Liver (tissue), 9 donors: ENCODE measurements around the gene NAV2. TPM values are rescaled to one million over a fixed set of nuclear protein-coding genes. Genes with fewer than 3 reads are reported as not detected.

ENCODE experiments used
- DNase-seq: peaks from one replicate; pipeline ENCODE4 v3.0.0-alpha.2; 2017; ENCODE audit warnings: low spot score
- H3K27ac ChIP-seq, 2 donors: one replicate each; pipeline ENCODE4 v1.7.0; 2013; ENCODE audit warnings: inconsistent platforms in 2 of 2, low read length in 2 of 2, control low read depth in 1 of 2, low read depth in 1 of 2, mild to moderate bottlenecking in 1 of 2
- H3K27me3 ChIP-seq, 4 donors: one replicate each; pipeline versions ENCODE4 v1.6.1 to v1.7.0; 2013; ENCODE audit warnings: low read length in 3 of 4, inconsistent platforms in 1 of 4, mild to moderate bottlenecking in 1 of 4, moderate library complexity in 1 of 4; ENCODE audit not compliant: control insufficient read depth in 4 of 4, insufficient read depth in 4 of 4
- H3K36me3 ChIP-seq, 4 donors: one replicate each; pipeline versions ENCODE4 v1.6.1 to v1.7.0; 2013; ENCODE audit warnings: low read length in 3 of 4, mild to moderate bottlenecking in 3 of 4, low read depth in 1 of 4, moderate library complexity in 1 of 4; ENCODE audit not compliant: control insufficient read depth in 4 of 4, insufficient read depth in 3 of 4
- H3K4me1 ChIP-seq, 4 donors: one replicate each; pipeline versions ENCODE4 v1.6.1 to v1.7.0; 2013; ENCODE audit warnings: low read length in 3 of 4, mild to moderate bottlenecking in 3 of 4, moderate library complexity in 1 of 4; ENCODE audit not compliant: control insufficient read depth in 4 of 4, insufficient read depth in 4 of 4
- H3K4me3 ChIP-seq, 3 donors: one replicate each; pipeline versions ENCODE4 v1.6.1 to v1.7.0; 2013; ENCODE audit warnings: low read length in 3 of 3, control low read depth in 1 of 3, low read depth in 1 of 3, mild to moderate bottlenecking in 1 of 3
- H3K9ac ChIP-seq, 2 donors: one replicate each; pipeline ENCODE4 v1.7.0; 2013; ENCODE audit warnings: low read length in 2 of 2, mild to moderate bottlenecking in 2 of 2, moderate library complexity in 2 of 2, control low read depth in 1 of 2, low read depth in 1 of 2
- H3K9me3 ChIP-seq, 4 donors: one replicate each; pipeline versions ENCODE4 v1.6.1 to v1.7.0; 2013; ENCODE audit warnings: low read length in 3 of 4; ENCODE audit not compliant: control insufficient read depth in 4 of 4
- EGR1 ChIP-seq, 2 donors: IDR thresholded peaks; 2 replicates each; pipeline ENCODE4 v1.6.1; 2016 to 2018; ENCODE audit warnings: antibody characterized with exemption in 2 of 2, low read depth in 2 of 2
- FOXA1 ChIP-seq: IDR thresholded peaks from 2 replicates; pipeline ENCODE4 v1.6.1; 2016; ENCODE audit warnings: antibody characterized with exemption
- FOXA2 ChIP-seq: IDR thresholded peaks from 2 replicates; pipeline ENCODE4 v1.6.1; 2016; ENCODE audit warnings: antibody characterized with exemption
- GABPA ChIP-seq, 2 donors: IDR thresholded peaks in 1 of 2; conservative IDR thresholded peaks in 1 of 2; 2 replicates each; pipeline ENCODE4 v1.6.1; 2016; ENCODE audit warnings: antibody characterized with exemption in 2 of 2, mild to moderate bottlenecking in 1 of 2, moderate library complexity in 1 of 2
- HNF4A ChIP-seq, 2 donors: conservative IDR thresholded peaks; 2 replicates each; pipeline ENCODE4 v1.6.1; 2016; ENCODE audit warnings: antibody characterized with exemption in 2 of 2, mild to moderate bottlenecking in 2 of 2
- HNF4G ChIP-seq: IDR thresholded peaks from 2 replicates; pipeline ENCODE4 v1.6.1; 2016; ENCODE audit warnings: antibody characterized with exemption
- JUND ChIP-seq, 2 donors: IDR thresholded peaks; 2 replicates each; pipeline ENCODE4 v1.6.1; 2016; ENCODE audit warnings: antibody characterized with exemption in 2 of 2
- NR2F2 ChIP-seq: IDR thresholded peaks from 2 replicates; pipeline ENCODE4 v1.6.1; 2016; ENCODE audit warnings: antibody characterized with exemption
- RAD21 ChIP-seq, 2 donors: IDR thresholded peaks; 2 replicates each; pipeline ENCODE4 v1.6.1; 2016; ENCODE audit warnings: antibody characterized with exemption in 2 of 2, mild to moderate bottlenecking in 2 of 2
- RXRA ChIP-seq, 2 donors: IDR thresholded peaks; 2 replicates each; pipeline ENCODE4 v1.6.1; 2017 to 2018; ENCODE audit warnings: antibody characterized with exemption in 2 of 2, mild to moderate bottlenecking in 1 of 2
- SP1 ChIP-seq: IDR thresholded peaks from 2 replicates; pipeline ENCODE4 v1.6.1; 2018; ENCODE audit warnings: antibody characterized with exemption, mild to moderate bottlenecking
- TAF1 ChIP-seq: conservative IDR thresholded peaks from 2 replicates; pipeline ENCODE4 v1.6.1; 2016; ENCODE audit warnings: antibody characterized with exemption, mild to moderate bottlenecking
- YY1 ChIP-seq: IDR thresholded peaks from 2 replicates; pipeline ENCODE4 v1.6.1; 2016; ENCODE audit warnings: antibody characterized with exemption, mild to moderate bottlenecking
- WGBS: extraction: QIAGEN DNeasy Blood & Tissue Kit; methylation state at CpG from one replicate; pipeline ENCODE4 v1.1.7; 2013; 5-methylcytosine and 5-hydroxymethylcytosine counted together
- polyA plus RNA-seq, 2 donors: library from polyadenylated mRNA; stranded (reverse) in 1 of 2; unstranded in 1 of 2; fragments of 200-250 nt in 1 of 2; fragments of >200 nt in 1 of 2; fragmentation: Nextera tagmentation in 1 of 2; extraction: Ambion mirVana in 1 of 2; gene quantifications; one replicate each; pipeline versions ENCODE4 v1.2.1 to v1.2.3, GENCODE V29; 2013 to 2015
- total RNA-seq, 2 donors: library from RNA; depleted of rRNA; stranded (reverse); fragments of >200 nt; gene quantifications; one replicate each; pipeline ENCODE4 v1.2.3, GENCODE V29; 2014
- TF ChIP-seq, protein P1 (sequence below): fragments of 150-350 bp; IDR thresholded peaks from 2 replicates; pipeline ENCODE4 v1.5.1; 2017; ENCODE audit warnings: improper control_type of control experiment, low read depth, low read length; ENCODE audit not compliant: missing input control
- TF ChIP-seq, protein P2 (sequence below): IDR thresholded peaks from 2 replicates; pipeline ENCODE4 v1.6.1; 2016; ENCODE audit warnings: antibody characterized with exemption
- TF ChIP-seq, protein P3 (sequence below): IDR thresholded peaks from 2 replicates; pipeline ENCODE4 v1.6.1; 2016; ENCODE audit warnings: antibody characterized with exemption
- TF ChIP-seq, protein P4 (sequence below): IDR thresholded peaks from 2 replicates; pipeline ENCODE4 v1.6.1; 2016; ENCODE audit warnings: antibody characterized with exemption, mild to moderate bottlenecking
- TF ChIP-seq, protein P5 (sequence below): IDR thresholded peaks from 2 replicates; pipeline ENCODE4 v1.6.1; 2016; ENCODE audit warnings: antibody characterized with exemption
- donor health status: healthy.
- donor health status: healthy.
- donor health status: healthy.
- donor health status: healthy.
- donor health status: healthy.

Gene NAV2
- total and polyA plus RNA-seq, 4 donors, result 6.3 to 20.5 (median 11.6) TPM

DNA sequence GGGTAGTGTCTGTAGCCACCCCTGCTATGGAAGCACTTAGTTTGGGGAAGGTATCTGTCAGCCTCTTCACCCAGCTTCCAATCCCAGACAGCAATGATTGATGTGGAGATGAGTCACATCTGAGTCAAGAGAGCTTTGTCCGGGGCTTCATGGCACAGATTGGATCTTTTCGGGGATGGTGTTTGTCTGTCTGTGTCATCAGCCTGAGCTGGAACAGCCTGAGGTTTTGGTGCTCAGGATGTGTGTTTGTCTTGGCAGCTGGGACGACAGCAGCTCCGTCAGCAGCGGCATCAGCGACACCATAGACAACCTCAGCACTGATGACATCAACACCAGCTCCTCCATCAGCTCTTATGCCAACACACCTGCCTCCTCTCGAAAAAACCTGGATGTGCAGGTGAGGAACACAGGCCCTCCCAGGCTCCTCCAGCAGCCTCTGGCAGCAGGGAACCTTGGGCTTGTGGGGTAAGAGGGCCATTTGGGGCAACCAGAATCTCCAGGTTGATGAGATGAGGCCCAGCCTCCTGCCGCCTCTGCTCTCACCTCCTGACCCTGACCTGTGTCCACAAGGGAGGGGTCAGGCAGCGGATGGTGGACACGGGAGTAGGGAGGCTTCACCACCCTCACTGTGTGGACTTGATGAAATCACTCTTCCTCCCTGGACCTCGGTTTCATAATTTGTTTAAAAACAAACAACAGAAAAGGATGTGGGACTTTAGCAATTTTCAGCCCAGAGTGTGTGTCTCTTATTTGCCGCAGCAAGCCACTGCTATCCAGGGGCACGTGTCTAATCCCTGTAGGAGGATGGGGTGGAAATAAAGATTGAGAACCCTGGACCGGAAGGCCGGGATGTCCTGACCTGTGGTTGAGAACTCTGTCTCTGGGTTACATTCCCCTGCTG lies 323.3 kb downstream of the NAV2 start:
- peaks cover 4 to 40% (median 11%) of the 10 kb centered on the region in 4 donors for H3K4me1 ChIP-seq
- no peaks in the 10 kb centered on the region for H3K9me3 ChIP-seq
- H3K9ac ChIP-seq, result peak overlapping the region in 1 of 2 donors; percentile 43
- no peaks in the 10 kb centered on the region for H3K27me3 ChIP-seq
- peak; percentile 46 for DNase-seq
- H3K27ac ChIP-seq, result peak overlapping the region; percentile 86 to 96
- 33% methylated on average over 15 of the region's 15 CpGs for WGBS
- H3K4me3 ChIP-seq, result no peak overlapping the region
- TF ChIP-seq EGR1 (IDR thresholded peaks at IDR 0.05; ENCODE audit: low read depth in 2 of 2) (peak; percentile 64 to 78), FOXA1 (peak; percentile 78), NR2F2 (peak; percentile 97), FOXA2 (peak; percentile 90), RAD21 (IDR thresholded peaks at IDR 0.05) (peak; percentile 61 to 62), JUND (IDR thresholded peaks at IDR 0.05) (peak; percentile 98), RXRA (IDR thresholded peaks at IDR 0.05) (peak; percentile 95 to 97), YY1 (peak; percentile 63), SP1 (peak; percentile 91), GABPA (IDR thresholded peaks at IDR 0.05 in 1 of 2, conservative IDR thresholded peaks at IDR 0.05 in 1 of 2) (peak; percentile 61 to 83), HNF4A (conservative IDR thresholded peaks at IDR 0.05) (peak; percentile 99), HNF4G (peak; percentile 96), TAF1 (peak; percentile 63)
- TF ChIP-seq, protein P1, sequence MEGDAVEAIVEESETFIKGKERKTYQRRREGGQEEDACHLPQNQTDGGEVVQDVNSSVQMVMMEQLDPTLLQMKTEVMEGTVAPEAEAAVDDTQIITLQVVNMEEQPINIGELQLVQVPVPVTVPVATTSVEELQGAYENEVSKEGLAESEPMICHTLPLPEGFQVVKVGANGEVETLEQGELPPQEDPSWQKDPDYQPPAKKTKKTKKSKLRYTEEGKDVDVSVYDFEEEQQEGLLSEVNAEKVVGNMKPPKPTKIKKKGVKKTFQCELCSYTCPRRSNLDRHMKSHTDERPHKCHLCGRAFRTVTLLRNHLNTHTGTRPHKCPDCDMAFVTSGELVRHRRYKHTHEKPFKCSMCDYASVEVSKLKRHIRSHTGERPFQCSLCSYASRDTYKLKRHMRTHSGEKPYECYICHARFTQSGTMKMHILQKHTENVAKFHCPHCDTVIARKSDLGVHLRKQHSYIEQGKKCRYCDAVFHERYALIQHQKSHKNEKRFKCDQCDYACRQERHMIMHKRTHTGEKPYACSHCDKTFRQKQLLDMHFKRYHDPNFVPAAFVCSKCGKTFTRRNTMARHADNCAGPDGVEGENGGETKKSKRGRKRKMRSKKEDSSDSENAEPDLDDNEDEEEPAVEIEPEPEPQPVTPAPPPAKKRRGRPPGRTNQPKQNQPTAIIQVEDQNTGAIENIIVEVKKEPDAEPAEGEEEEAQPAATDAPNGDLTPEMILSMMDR, result no peak
- TF ChIP-seq, protein P2, sequence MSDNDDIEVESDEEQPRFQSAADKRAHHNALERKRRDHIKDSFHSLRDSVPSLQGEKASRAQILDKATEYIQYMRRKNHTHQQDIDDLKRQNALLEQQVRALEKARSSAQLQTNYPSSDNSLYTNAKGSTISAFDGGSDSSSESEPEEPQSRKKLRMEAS, result peak; percentile 90
- TF ChIP-seq, protein P3, sequence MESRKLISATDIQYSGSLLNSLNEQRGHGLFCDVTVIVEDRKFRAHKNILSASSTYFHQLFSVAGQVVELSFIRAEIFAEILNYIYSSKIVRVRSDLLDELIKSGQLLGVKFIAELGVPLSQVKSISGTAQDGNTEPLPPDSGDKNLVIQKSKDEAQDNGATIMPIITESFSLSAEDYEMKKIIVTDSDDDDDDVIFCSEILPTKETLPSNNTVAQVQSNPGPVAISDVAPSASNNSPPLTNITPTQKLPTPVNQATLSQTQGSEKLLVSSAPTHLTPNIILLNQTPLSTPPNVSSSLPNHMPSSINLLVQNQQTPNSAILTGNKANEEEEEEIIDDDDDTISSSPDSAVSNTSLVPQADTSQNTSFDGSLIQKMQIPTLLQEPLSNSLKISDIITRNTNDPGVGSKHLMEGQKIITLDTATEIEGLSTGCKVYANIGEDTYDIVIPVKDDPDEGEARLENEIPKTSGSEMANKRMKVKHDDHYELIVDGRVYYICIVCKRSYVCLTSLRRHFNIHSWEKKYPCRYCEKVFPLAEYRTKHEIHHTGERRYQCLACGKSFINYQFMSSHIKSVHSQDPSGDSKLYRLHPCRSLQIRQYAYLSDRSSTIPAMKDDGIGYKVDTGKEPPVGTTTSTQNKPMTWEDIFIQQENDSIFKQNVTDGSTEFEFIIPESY, result peak; percentile 94
- TF ChIP-seq, protein P4, sequence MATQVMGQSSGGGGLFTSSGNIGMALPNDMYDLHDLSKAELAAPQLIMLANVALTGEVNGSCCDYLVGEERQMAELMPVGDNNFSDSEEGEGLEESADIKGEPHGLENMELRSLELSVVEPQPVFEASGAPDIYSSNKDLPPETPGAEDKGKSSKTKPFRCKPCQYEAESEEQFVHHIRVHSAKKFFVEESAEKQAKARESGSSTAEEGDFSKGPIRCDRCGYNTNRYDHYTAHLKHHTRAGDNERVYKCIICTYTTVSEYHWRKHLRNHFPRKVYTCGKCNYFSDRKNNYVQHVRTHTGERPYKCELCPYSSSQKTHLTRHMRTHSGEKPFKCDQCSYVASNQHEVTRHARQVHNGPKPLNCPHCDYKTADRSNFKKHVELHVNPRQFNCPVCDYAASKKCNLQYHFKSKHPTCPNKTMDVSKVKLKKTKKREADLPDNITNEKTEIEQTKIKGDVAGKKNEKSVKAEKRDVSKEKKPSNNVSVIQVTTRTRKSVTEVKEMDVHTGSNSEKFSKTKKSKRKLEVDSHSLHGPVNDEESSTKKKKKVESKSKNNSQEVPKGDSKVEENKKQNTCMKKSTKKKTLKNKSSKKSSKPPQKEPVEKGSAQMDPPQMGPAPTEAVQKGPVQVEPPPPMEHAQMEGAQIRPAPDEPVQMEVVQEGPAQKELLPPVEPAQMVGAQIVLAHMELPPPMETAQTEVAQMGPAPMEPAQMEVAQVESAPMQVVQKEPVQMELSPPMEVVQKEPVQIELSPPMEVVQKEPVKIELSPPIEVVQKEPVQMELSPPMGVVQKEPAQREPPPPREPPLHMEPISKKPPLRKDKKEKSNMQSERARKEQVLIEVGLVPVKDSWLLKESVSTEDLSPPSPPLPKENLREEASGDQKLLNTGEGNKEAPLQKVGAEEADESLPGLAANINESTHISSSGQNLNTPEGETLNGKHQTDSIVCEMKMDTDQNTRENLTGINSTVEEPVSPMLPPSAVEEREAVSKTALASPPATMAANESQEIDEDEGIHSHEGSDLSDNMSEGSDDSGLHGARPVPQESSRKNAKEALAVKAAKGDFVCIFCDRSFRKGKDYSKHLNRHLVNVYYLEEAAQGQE, result peak; percentile 86
- TF ChIP-seq, protein P5, sequence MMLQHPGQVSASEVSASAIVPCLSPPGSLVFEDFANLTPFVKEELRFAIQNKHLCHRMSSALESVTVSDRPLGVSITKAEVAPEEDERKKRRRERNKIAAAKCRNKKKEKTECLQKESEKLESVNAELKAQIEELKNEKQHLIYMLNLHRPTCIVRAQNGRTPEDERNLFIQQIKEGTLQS, result peak; percentile 99
- peaks cover 0 to 8% (median 0%) of the 10 kb centered on the region in 4 donors for H3K36me3 ChIP-seq
